Left lung (tissue), 10 donors: ENCODE measurements around the gene PGAP6. TPM values are rescaled to one million over a fixed set of nuclear protein-coding genes. Genes with fewer than 3 reads are reported as not detected.
A peak's percentile ranks its signal among the peaks of the same experiment; 100 is the strongest.

ENCODE experiments used
- ATAC-seq: fragments of 200-7000 bp; cut with Tn5 transposase; one replicate; pipeline ENCODE4 v1.9.1; 2020; ENCODE audit warnings: moderate library complexity
- DNase-seq, 4 donors: peaks; one replicate each; pipeline ENCODE4 v3.0.0-alpha.2; 2013 to 2020
- H3K27ac ChIP-seq, 2 donors: fragments of 200-600 bp; sonication (generic) in 1 of 2; one replicate each; pipeline versions ENCODE4 v1.5.0 to v1.8.0; 2020 to 2021
- H3K27me3 ChIP-seq, 2 donors: fragments of 200-600 bp; sonication (generic) in 1 of 2; one replicate each; pipeline versions ENCODE4 v1.5.0 to v1.8.0; 2020 to 2021
- H3K36me3 ChIP-seq, 2 donors: fragments of 200-600 bp; sonication (generic) in 1 of 2; one replicate each; pipeline versions ENCODE4 v1.5.0 to v1.8.0; 2020 to 2021
- H3K4me1 ChIP-seq, 2 donors: fragments of 200-600 bp; one replicate each; pipeline ENCODE4 v1.8.0; 2021
- H3K4me3 ChIP-seq, 2 donors: fragments of 200-600 bp; sonication (generic) in 1 of 2; one replicate each; pipeline versions ENCODE4 v1.5.0 to v1.8.0; 2020 to 2021; ENCODE audit warnings: mild to moderate bottlenecking in 1 of 2
- H3K9me3 ChIP-seq, 2 donors: fragments of 200-600 bp; sonication (generic) in 1 of 2; one replicate each; pipeline versions ENCODE4 v1.5.0 to v1.8.0; 2020 to 2021
- intact Hi-C, 2 donors: fragments of 100-400 bp; cut with DNase I; formaldehyde crosslinking; loops; one replicate each; pipeline versions ENCODE4 v1.11.2 to v1.14.2; 2022
- polyA plus RNA-seq, 6 donors: library from polyadenylated mRNA; unstranded; fragments of 120-200 nt; gene quantifications; one replicate each; pipeline ENCODE4 v1.2.1, GENCODE V29; 2013; ENCODE audit not compliant: insufficient read length in 6 of 6
- total RNA-seq, 2 donors: library from RNA; stranded (reverse); fragmentation: NEBNext Ultra II Directional; extraction: Animal tissue kit (Norgen Biotek cat#: 25700); gene quantifications; one replicate each; pipeline ENCODE4 v1.2.1, GENCODE V29; 2021
- TF ChIP-seq, protein P1 (sequence below), 2 donors: fragments of 200-600 bp; sonication (generic) in 1 of 2; IDR thresholded peaks; one replicate each; pipeline versions ENCODE4 v1.5.0 to v1.8.0; 2021; ENCODE audit warnings: antibody characterized with exemption in 2 of 2
- donor health status: DM: no; HTN: yes; CAD: no.
- donor health status: DM: no; HTN: no; CAD: no.

Gene PGAP6
- total and polyA plus RNA-seq, 8 donors, result 37.3 to 88.4 (median 43.9) TPM

DNA sequence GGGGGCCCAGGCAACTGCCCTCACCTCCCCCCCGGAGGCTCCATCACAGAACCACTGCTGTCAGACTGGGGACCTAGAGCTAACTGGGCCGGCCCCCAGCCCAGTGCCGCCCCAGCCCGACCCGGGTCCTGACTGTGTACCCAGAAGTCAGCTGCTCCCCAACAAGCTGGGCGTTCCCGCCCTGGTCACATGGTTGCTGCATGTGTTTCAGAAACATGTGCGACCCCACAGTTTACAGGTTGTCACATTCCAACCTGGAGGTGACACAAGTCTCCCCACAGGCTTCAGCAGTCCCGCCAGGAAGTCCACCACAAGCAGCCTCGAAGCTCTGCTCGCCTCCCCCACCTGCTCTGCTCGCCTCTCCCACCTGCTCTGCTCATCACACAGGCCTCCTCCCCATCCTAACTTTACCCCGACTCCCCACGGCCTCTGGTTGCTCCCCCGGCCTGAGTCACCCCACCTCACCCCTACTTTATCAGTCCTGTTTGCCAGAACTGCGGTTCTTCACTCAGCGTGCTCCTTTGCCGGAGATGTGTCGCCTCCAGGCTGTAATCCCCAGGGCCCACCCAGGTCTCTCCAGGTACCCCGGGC lies 12.4 kb downstream of the PGAP6 start:
- intact Hi-C loops, result no loop called here
- Histone ChIP-seq H3K36me3 (peaks cover 0 to 67% of the 10 kb centered on the region in 2 donors), H3K9me3 (no peaks in the 10 kb centered on the region), H3K4me3 (peak overlapping the region in 1 of 2 donors; percentile 45), H3K4me1 (peaks cover 11 to 23% of the 10 kb centered on the region in 2 donors), H3K27me3 (peaks cover 0 to 7% of the 10 kb centered on the region in 2 donors), H3K27ac (no peak overlapping the region)
- TF ChIP-seq, protein P1, sequence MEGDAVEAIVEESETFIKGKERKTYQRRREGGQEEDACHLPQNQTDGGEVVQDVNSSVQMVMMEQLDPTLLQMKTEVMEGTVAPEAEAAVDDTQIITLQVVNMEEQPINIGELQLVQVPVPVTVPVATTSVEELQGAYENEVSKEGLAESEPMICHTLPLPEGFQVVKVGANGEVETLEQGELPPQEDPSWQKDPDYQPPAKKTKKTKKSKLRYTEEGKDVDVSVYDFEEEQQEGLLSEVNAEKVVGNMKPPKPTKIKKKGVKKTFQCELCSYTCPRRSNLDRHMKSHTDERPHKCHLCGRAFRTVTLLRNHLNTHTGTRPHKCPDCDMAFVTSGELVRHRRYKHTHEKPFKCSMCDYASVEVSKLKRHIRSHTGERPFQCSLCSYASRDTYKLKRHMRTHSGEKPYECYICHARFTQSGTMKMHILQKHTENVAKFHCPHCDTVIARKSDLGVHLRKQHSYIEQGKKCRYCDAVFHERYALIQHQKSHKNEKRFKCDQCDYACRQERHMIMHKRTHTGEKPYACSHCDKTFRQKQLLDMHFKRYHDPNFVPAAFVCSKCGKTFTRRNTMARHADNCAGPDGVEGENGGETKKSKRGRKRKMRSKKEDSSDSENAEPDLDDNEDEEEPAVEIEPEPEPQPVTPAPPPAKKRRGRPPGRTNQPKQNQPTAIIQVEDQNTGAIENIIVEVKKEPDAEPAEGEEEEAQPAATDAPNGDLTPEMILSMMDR (IDR thresholded peaks at IDR 0.05), result no peak
- DNase-seq (peak in 1 of 4 donors; percentile 81), ATAC-seq (no peak)

DNA sequence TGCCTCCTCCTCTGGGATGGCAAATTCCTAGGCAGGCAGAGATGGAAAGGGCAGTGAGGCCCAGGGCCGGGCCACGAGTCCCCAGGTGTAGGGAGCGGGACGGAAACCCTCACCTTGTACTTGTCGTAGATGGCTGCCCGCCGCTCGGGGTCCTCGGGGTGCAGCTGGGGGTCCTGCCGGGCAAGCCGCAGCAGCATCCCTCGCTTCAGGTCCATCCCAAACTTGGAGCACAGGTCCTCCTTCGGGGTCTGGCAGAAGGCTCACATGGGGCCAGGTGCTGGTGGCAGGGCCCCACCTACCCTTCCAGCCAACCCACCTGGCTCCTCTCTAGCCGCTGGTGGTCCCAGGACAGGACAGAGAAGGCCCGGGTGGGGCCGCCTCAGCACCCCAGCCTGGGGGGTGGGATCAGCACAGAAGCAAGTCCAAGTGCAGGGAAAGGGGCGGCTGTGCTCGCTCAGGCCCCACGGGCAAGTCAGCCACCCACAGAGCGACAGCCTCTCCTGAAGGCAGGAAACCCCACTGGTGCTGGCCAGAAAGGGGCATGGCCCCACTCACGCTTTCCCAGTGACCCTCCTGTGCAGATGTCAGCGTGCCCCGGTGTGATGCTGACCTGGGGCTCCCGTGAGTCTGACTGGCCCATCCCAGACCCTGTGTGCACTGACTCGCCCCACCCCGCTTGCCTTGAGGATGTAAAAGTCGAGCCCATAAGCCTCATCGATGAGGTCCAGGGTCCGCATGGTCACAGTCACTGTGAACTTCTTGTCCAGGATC lies 13.2 kb downstream of the PGAP6 start:
- H3K36me3 ChIP-seq, result peaks cover 0 to 59% of the 10 kb centered on the region in 2 donors
- no peak for ATAC-seq
- H3K27ac ChIP-seq, result no peak overlapping the region
- TF ChIP-seq, protein P1 (IDR thresholded peaks at IDR 0.05), result no peak
- H3K27me3 ChIP-seq, result peaks cover 0 to 15% of the 10 kb centered on the region in 2 donors
- intact Hi-C loops, result no loop called here
- H3K4me1 ChIP-seq, result peaks cover 11 to 23% of the 10 kb centered on the region in 2 donors
- DNase-seq, result peak in 1 of 4 donors; percentile 76
- no peak overlapping the region for H3K4me3 ChIP-seq
- H3K9me3 ChIP-seq, result no peaks in the 10 kb centered on the region

DNA sequence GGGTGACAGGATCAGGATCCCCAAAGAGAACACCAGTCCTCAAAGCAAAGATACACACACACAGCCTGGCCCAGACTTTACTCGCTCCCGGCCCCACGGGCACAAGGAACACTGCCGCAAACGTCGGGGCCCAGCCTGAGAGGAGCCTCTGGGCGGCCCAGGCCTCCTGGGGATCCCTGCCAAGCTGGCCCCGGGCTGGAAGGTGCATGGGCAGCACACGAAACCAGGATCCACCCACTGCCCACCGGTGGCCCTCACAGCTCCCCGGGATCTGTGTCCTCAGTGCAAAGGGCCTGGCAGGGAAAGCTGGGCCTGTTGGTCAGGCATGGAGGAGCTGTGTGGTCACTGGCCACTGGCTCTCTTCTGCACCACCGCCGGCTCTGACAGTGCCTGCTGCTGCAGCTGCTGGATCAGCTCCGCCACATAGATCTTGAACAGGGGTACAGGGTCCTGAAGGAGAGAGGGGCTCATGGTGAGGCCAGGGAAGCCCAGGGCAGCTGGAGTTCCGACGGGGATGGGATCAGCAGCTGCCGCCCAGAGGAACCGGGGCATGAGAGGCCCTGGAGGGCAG lies 14.4 kb downstream of the PGAP6 start:
- intact Hi-C loops, result no loop called here
- peaks cover 0 to 48% of the 10 kb centered on the region in 2 donors for H3K36me3 ChIP-seq
- DNase-seq (peak in 1 of 4 donors; percentile 72), ATAC-seq (no peak)
- peaks cover 11 to 25% of the 10 kb centered on the region in 2 donors for H3K4me1 ChIP-seq
- TF ChIP-seq, protein P1 (IDR thresholded peaks at IDR 0.05), result no peak
- H3K27me3 ChIP-seq, result peaks cover 0 to 23% of the 10 kb centered on the region in 2 donors
- no peaks in the 10 kb centered on the region for H3K9me3 ChIP-seq
- no peak overlapping the region for H3K27ac ChIP-seq
- no peak overlapping the region for H3K4me3 ChIP-seq

DNA sequence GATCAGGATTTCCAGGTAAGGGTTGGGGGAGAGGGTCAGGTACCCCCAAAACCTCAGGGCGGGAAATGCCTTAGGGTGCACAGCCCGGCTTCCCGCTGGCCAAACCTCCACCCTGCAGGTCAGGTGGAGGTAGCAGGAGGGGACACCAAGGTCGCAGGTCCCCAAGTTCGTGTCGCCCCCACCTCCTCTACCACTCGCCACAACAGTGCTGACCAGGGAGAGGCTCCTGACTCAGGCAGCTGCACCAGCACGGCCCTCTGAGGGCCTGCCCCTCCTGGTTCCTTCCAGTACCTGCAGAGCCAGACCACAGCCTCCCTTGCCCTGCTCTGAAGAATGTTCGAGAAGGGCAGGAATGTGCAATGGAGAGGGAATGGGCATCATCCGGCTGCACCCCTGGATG lies 15.3 kb downstream of the PGAP6 start:
- DNase-seq (peak in 1 of 4 donors; percentile 33), ATAC-seq (no peak)
- TF ChIP-seq, protein P1 (IDR thresholded peaks at IDR 0.05), result no peak
- Histone ChIP-seq H3K4me1 (peaks cover 11 to 31% of the 10 kb centered on the region in 2 donors), H3K27me3 (peaks cover 0 to 23% of the 10 kb centered on the region in 2 donors), H3K27ac (no peak overlapping the region), H3K4me3 (no peak overlapping the region), H3K36me3 (peaks cover 0 to 38% of the 10 kb centered on the region in 2 donors), H3K9me3 (no peaks in the 10 kb centered on the region)
- intact Hi-C loops, result no loop called here
